HL-60 (cell line): ENCODE results near the gene TANC1.

ENCODE experiments used
- DNase-seq, 2 experiments: peaks; one replicate each; pipeline ENCODE4 v3.0.0-alpha.2; 2010 to 2020; ENCODE audit warnings: low read depth in 1 of 2, low spot score in 1 of 2
- H3K27ac ChIP-seq: fragments of 250-450 bp; sonication (Bioruptor Pico); replicated peaks from 2 replicates; pipeline ENCODE4 v1.5.1; 2020; ENCODE audit warnings: mild to moderate bottlenecking, moderate library complexity
- H3K27me3 ChIP-seq: fragments of 250-450 bp; sonication (Bioruptor Pico); 2 replicates; pipeline ENCODE4 v1.5.1; 2021; ENCODE audit warnings: mild to moderate bottlenecking, moderate library complexity; ENCODE audit not compliant: insufficient read depth, poor library complexity, severe bottlenecking
- H3K4me3 ChIP-seq: replicated peaks from 2 replicates; pipeline ENCODE4 v1.5.1; 2011; ENCODE audit warnings: mild to moderate bottlenecking, control low read depth, low read length; ENCODE audit not compliant: insufficient read depth
- GABPA ChIP-seq: IDR thresholded peaks from 2 replicates; pipeline ENCODE4 v1.6.1; 2012; ENCODE audit warnings: low read depth
- POLR2AphosphoS5 ChIP-seq: IDR thresholded peaks from 2 replicates; pipeline ENCODE4 v1.6.1; 2012; ENCODE audit warnings: low read depth
- SPI1 ChIP-seq: IDR thresholded peaks from 2 replicates; pipeline ENCODE4 v1.6.1; 2012; ENCODE audit warnings: low read depth, mild to moderate bottlenecking, borderline replicate concordance
- TF ChIP-seq, protein P1 (sequence below): IDR thresholded peaks from one replicate; pipeline ENCODE4 v1.5.1; 2011; ENCODE audit warnings: low read length, control low read depth, inconsistent platforms; ENCODE audit not compliant: insufficient read depth
- TF ChIP-seq, protein P2 (sequence below): IDR thresholded peaks from 2 replicates; pipeline ENCODE4 v1.6.1; 2012; ENCODE audit warnings: low read depth; ENCODE audit not compliant: insufficient replicate concordance

Gene TANC1

DNA sequence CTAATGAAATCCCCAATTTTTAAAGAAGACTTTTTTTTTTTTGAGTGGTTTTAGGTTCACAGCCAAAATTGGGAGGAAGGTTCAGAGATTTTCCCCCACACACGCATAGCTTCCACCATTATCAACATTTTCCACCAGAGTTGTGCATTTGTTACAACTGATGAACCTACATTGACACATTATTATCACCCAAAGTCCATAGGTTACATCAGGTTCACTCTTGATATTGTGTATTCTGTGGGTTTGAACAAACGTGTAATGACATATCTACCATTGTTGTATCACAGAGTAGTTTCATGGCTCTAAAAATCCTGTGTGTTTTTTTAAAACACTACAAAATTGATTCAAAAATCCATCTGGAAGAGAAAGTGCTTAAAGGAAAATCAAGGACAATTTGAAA is 101.8 kb downstream of the TANC1 start:
- no peak for DNase-seq
- TF ChIP-seq POLR2AphosphoS5: no peak
- TF ChIP-seq, protein P1, sequence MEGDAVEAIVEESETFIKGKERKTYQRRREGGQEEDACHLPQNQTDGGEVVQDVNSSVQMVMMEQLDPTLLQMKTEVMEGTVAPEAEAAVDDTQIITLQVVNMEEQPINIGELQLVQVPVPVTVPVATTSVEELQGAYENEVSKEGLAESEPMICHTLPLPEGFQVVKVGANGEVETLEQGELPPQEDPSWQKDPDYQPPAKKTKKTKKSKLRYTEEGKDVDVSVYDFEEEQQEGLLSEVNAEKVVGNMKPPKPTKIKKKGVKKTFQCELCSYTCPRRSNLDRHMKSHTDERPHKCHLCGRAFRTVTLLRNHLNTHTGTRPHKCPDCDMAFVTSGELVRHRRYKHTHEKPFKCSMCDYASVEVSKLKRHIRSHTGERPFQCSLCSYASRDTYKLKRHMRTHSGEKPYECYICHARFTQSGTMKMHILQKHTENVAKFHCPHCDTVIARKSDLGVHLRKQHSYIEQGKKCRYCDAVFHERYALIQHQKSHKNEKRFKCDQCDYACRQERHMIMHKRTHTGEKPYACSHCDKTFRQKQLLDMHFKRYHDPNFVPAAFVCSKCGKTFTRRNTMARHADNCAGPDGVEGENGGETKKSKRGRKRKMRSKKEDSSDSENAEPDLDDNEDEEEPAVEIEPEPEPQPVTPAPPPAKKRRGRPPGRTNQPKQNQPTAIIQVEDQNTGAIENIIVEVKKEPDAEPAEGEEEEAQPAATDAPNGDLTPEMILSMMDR: no peak
- TF ChIP-seq GABPA: no peak
- TF ChIP-seq, protein P2, sequence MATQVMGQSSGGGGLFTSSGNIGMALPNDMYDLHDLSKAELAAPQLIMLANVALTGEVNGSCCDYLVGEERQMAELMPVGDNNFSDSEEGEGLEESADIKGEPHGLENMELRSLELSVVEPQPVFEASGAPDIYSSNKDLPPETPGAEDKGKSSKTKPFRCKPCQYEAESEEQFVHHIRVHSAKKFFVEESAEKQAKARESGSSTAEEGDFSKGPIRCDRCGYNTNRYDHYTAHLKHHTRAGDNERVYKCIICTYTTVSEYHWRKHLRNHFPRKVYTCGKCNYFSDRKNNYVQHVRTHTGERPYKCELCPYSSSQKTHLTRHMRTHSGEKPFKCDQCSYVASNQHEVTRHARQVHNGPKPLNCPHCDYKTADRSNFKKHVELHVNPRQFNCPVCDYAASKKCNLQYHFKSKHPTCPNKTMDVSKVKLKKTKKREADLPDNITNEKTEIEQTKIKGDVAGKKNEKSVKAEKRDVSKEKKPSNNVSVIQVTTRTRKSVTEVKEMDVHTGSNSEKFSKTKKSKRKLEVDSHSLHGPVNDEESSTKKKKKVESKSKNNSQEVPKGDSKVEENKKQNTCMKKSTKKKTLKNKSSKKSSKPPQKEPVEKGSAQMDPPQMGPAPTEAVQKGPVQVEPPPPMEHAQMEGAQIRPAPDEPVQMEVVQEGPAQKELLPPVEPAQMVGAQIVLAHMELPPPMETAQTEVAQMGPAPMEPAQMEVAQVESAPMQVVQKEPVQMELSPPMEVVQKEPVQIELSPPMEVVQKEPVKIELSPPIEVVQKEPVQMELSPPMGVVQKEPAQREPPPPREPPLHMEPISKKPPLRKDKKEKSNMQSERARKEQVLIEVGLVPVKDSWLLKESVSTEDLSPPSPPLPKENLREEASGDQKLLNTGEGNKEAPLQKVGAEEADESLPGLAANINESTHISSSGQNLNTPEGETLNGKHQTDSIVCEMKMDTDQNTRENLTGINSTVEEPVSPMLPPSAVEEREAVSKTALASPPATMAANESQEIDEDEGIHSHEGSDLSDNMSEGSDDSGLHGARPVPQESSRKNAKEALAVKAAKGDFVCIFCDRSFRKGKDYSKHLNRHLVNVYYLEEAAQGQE: no peak
- TF ChIP-seq SPI1: no peak
- Histone ChIP-seq H3K27ac (no peak overlapping the region), H3K27me3 (no peaks in the 10 kb centered on the region), H3K4me3 (no peak overlapping the region)

DNA sequence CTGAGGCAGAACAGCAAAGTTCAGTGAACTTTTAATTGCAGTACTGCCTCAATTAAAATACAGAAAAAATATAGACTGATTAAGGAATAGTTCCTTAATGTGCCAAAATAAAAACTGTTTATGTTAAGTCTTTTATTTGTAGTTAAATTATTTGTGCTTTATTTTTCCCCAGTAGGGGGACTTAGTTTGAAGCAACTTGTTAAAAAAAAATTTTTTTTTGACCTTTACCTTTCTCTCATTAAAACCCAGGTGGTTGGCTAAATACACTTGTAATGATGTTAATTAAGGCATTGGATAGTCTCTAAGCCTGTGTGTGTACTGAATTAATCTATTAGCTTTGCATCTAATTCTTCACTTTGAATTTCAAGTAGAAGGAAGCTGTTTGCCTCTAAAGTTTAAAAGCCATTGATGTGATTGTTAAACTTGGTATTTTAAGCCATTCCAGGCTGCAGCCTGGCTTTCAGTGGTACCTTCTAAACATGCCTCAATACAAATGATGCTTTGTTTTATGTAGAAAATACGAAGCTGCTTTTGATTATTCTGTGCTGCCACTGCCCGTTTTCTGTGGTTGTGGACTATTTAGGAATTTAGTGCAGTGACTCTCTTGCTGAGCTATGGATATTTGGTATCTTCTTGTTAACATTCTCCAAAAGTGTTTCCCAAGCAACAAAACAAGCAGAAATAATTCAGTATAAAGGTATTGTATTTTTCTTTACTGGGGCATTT is 102.9 kb downstream of the TANC1 start:
- no peaks in the 10 kb centered on the region for H3K27me3 ChIP-seq
- no peak for DNase-seq
- TF ChIP-seq, protein P1: no peak
- TF ChIP-seq POLR2AphosphoS5 (no peak), GABPA (no peak), SPI1 (no peak)
- TF ChIP-seq, protein P2: no peak
- H3K4me3 ChIP-seq: no peak overlapping the region
- no peak overlapping the region for H3K27ac ChIP-seq

DNA sequence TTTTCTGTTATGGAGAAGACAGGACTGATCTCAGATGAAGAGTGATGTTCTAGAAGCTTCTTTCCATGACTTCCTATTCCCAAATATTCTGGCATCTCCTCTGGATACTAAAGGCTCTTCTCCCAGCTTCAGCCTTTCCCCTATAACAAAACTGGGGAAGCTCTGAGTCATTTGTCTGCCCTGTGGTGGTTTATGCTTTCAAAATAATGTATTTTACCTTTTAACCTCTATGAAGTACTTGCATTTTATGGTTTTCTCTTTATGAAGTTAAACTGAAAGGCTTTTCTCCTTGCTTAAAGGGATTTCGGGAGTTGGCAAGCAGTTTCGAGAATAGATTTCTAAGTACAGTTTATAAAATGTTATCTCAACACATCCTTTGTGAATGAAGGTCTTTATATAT is 104.4 kb downstream of the TANC1 start:
- DNase-seq: no peak
- H3K27ac ChIP-seq: no peak overlapping the region

DNA sequence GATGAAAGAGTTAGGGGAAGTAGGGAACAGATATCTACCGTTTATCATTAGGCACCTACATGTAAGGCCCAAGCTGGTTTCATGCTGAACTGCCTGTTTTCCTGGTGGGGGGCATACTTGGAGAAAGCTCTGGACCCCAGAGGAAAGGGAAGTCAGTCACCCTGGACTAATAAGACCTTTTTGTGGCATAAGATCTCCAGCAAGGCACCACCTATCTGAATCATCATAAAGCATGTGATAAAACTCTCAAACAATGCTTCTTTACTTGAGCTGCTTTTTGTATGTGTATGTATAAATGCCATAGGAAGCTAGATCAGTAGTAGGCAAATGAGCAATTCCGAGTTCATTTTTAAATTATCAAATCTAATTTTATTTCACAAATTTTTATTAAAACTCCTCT is 104.8 kb downstream of the TANC1 start:
- H3K4me3 ChIP-seq: no peak overlapping the region
- TF ChIP-seq, protein P1: no peak
- TF ChIP-seq, protein P2: no peak
- TF ChIP-seq SPI1 (no peak), GABPA (no peak), POLR2AphosphoS5 (no peak)

More for the DNA sequence above, 104.4 kb downstream of the TANC1 start:
- no peak for TF ChIP-seq SPI1
- H3K4me3 ChIP-seq: no peak overlapping the region
- H3K27me3 ChIP-seq: no peaks in the 10 kb centered on the region

More for the DNA sequence above, 104.8 kb downstream of the TANC1 start:
- DNase-seq: no peak
- Histone ChIP-seq H3K27ac (no peak overlapping the region), H3K27me3 (no peaks in the 10 kb centered on the region)
